ENCODE measurements around the gene ROBO4. TPM values are rescaled to one million over a fixed set of nuclear protein-coding genes. Genes with fewer than 3 reads are reported as not detected.

Gene ROBO4
- total RNA-seq, 1 donor from 2014 or later, result 1.9 TPM

GRCh38 chr11:124942466-124943253 is 45.0 kb upstream of the ROBO4 start:
- DNase-seq (ENCODE audit: low read depth), result no peak
- TF ChIP-seq CTCF (conservative IDR thresholded peaks at IDR 0.05; ENCODE audit: low read depth, low read length), result no peak
- H3K4me3 ChIP-seq (ENCODE audit: low read depth, low read length), result no peak overlapping the region

GRCh38 chr11:124941703-124942102 is 44.0 kb upstream of the ROBO4 start:
- DNase-seq (ENCODE audit: low read depth), result no peak
- no peak for TF ChIP-seq CTCF (conservative IDR thresholded peaks at IDR 0.05; ENCODE audit: low read depth, low read length)
- H3K4me3 ChIP-seq (ENCODE audit: low read depth, low read length), result no peak overlapping the region

- no peak overlapping the region for H3K4me3 ChIP-seq (ENCODE audit: low read depth, low read length)
- DNase-seq (ENCODE audit: low read depth), result no peak
- no peak for TF ChIP-seq CTCF (conservative IDR thresholded peaks at IDR 0.05; ENCODE audit: low read depth, low read length)
These were observed 41.3 kb upstream of the ROBO4 start for GRCh38 chr11:124938970-124939369.

- DNase-seq (ENCODE audit: low read depth), result no peak
- no peak for TF ChIP-seq CTCF (conservative IDR thresholded peaks at IDR 0.05; ENCODE audit: low read depth, low read length)
- H3K4me3 ChIP-seq (ENCODE audit: low read depth, low read length), result no peak overlapping the region
These were observed 40.6 kb upstream of the ROBO4 start for GRCh38 chr11:124938206-124938765.

GRCh38 chr11:124937336-124937935 is 39.8 kb upstream of the ROBO4 start:
- DNase-seq (ENCODE audit: low read depth), result no peak
- no peak for TF ChIP-seq CTCF (conservative IDR thresholded peaks at IDR 0.05; ENCODE audit: low read depth, low read length)
- H3K4me3 ChIP-seq (ENCODE audit: low read depth, low read length), result no peak overlapping the region

- H3K4me3 ChIP-seq (ENCODE audit: low read depth, low read length), result no peak within 1 kb of the TSS
- no peak for TF ChIP-seq CTCF (conservative IDR thresholded peaks at IDR 0.05; ENCODE audit: low read depth, low read length)
- DNase-seq (ENCODE audit: low read depth), result no peak
These were observed 38.2 kb upstream of the ROBO4 start, which contains the start of gene HEPACAM for GRCh38 chr11:124935548-124936514. HEPACAM (minus strand) TSS chr11:124936047; CDS start chr11:124936006, 41 bp downstream.
